Measurements from ENCODE around the gene KCNK18.

DNA sequence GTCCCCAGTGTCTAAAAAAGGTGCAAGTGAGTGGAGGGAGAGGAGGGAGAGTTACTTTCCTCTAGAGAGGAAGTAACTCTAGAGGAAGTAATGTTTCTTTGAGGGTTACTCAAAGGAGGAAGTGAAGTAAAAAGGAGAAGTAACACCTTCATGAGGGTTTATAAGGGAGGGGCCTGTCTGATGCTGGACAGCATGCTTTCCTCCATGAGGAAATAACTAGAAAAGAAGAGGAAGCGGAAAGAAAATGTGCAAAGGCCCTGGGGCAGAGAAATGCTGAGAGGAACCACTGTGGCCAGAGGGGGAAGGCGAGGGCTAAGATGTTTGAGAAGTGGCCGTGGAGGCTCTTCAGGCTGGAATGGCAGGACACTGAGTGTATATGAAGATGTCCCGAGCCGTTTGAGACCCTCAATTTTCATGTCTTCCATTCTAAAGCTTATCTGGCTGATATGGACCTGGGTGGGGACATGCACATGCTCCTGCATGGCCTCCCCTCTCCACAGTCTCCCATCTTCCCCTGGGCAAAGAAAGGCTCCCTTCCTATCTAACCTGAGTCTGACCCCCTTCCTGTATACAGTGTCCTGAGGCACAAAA, 40.2 kb downstream of the KCNK18 start:
- TF ChIP-seq POLR2A (IDR thresholded peaks at IDR 0.05), result no peak
- TF ChIP-seq, protein P1, sequence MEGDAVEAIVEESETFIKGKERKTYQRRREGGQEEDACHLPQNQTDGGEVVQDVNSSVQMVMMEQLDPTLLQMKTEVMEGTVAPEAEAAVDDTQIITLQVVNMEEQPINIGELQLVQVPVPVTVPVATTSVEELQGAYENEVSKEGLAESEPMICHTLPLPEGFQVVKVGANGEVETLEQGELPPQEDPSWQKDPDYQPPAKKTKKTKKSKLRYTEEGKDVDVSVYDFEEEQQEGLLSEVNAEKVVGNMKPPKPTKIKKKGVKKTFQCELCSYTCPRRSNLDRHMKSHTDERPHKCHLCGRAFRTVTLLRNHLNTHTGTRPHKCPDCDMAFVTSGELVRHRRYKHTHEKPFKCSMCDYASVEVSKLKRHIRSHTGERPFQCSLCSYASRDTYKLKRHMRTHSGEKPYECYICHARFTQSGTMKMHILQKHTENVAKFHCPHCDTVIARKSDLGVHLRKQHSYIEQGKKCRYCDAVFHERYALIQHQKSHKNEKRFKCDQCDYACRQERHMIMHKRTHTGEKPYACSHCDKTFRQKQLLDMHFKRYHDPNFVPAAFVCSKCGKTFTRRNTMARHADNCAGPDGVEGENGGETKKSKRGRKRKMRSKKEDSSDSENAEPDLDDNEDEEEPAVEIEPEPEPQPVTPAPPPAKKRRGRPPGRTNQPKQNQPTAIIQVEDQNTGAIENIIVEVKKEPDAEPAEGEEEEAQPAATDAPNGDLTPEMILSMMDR (IDR thresholded peaks at IDR 0.05), result no peak
- TF ChIP-seq EP300 (IDR thresholded peaks at IDR 0.05), result no peak
